Measurements from ENCODE around the gene ADI1.
"Not testable (repeated sequence)": the region's sequence is repeated elsewhere in the genome, so short reads cannot be mapped to it uniquely, and the experiment has no call there.

Gene ADI1

GRCh38 chr2:3454802-3455201 is 64.5 kb downstream of the ADI1 start:
- Histone ChIP-seq H3F3A (ENCODE audit: insufficient read depth) (no peaks in the 10 kb centered on the region), H2AFZ (ENCODE audit: low read depth, low read length, severe bottlenecking) (no peak overlapping the region), H3K36me3 (ENCODE audit: low read length) (no peaks in the 10 kb centered on the region), H3K4me2 (ENCODE audit: low read depth, low read length, poor library complexity, severe bottlenecking) (no peak overlapping the region), H3K9me2 (replicated peaks; ENCODE audit: insufficient read depth, low read length) (no peaks in the 10 kb centered on the region), H4K20me1 (ENCODE audit: low read depth, low read length) (no peaks in the 10 kb centered on the region), H3K9ac (ENCODE audit: low read length) (no peak overlapping the region), H3K27me3 (ENCODE audit: low read length) (no peaks in the 10 kb centered on the region), H3K4me3 (ENCODE audit: insufficient read depth, low read length, poor library complexity, severe bottlenecking) (no peak overlapping the region), H3K9me3 (ENCODE audit: insufficient read depth, low read length) (no peaks in the 10 kb centered on the region), H3K27ac (ENCODE audit: low read depth, low read length) (no peak overlapping the region), H3K79me2 (ENCODE audit: insufficient read depth, low read length) (no peaks in the 10 kb centered on the region)
- no peak for TF ChIP-seq EZH2phosphoT487 (conservative IDR thresholded peaks at IDR 0.05; ENCODE audit: low read length)
- TF ChIP-seq CTCF (IDR thresholded peaks at IDR 0.05; ENCODE audit: insufficient read depth, low read length, poor library complexity, severe bottlenecking): no peak

GRCh38 chr2:3454005-3454404 is 65.3 kb downstream of the ADI1 start:
- H3K36me3 ChIP-seq (ENCODE audit: low read length); H3K4me2 ChIP-seq (ENCODE audit: low read depth, low read length, poor library complexity, severe bottlenecking); H3K27me3 ChIP-seq (ENCODE audit: low read length); H2AFZ ChIP-seq (ENCODE audit: low read depth, low read length, severe bottlenecking); H3K9me2 ChIP-seq (replicated peaks; ENCODE audit: insufficient read depth, low read length); H3F3A ChIP-seq (ENCODE audit: insufficient read depth); H3K79me2 ChIP-seq (ENCODE audit: insufficient read depth, low read length); H3K27ac ChIP-seq (ENCODE audit: low read depth, low read length); H3K9me3 ChIP-seq (ENCODE audit: insufficient read depth, low read length); H4K20me1 ChIP-seq (ENCODE audit: low read depth, low read length); H3K9ac ChIP-seq (ENCODE audit: low read length); H3K4me3 ChIP-seq (ENCODE audit: insufficient read depth, low read length, poor library complexity, severe bottlenecking): not testable (repeated sequence)

GRCh38 chr2:3453190-3453999 is 65.9 kb downstream of the ADI1 start:
- no peak overlapping the region for H3K4me2 ChIP-seq (ENCODE audit: low read depth, low read length, poor library complexity, severe bottlenecking)
- no peak overlapping the region for H3K9ac ChIP-seq (ENCODE audit: low read length)
- H3K4me3 ChIP-seq (ENCODE audit: insufficient read depth, low read length, poor library complexity, severe bottlenecking): no peak overlapping the region
- no peaks in the 10 kb centered on the region for H3K9me3 ChIP-seq (ENCODE audit: insufficient read depth, low read length)
- H3K36me3 ChIP-seq (ENCODE audit: low read length): no peaks in the 10 kb centered on the region
- H3K27ac ChIP-seq (ENCODE audit: low read depth, low read length): no peak overlapping the region
- no peaks in the 10 kb centered on the region for H4K20me1 ChIP-seq (ENCODE audit: low read depth, low read length)
- H3K27me3 ChIP-seq (ENCODE audit: low read length): no peaks in the 10 kb centered on the region
- no peaks in the 10 kb centered on the region for H3F3A ChIP-seq (ENCODE audit: insufficient read depth)
- H2AFZ ChIP-seq (ENCODE audit: low read depth, low read length, severe bottlenecking): no peak overlapping the region
- H3K79me2 ChIP-seq (ENCODE audit: insufficient read depth, low read length): no peaks in the 10 kb centered on the region
- no peak for TF ChIP-seq CTCF (IDR thresholded peaks at IDR 0.05; ENCODE audit: insufficient read depth, low read length, poor library complexity, severe bottlenecking)
- TF ChIP-seq EZH2phosphoT487 (conservative IDR thresholded peaks at IDR 0.05; ENCODE audit: low read length): no peak
- H3K9me2 ChIP-seq (replicated peaks; ENCODE audit: insufficient read depth, low read length): no peaks in the 10 kb centered on the region

GRCh38 chr2:3451926-3452671 is 67.2 kb downstream of the ADI1 start:
- Histone ChIP-seq H3K9me2 (replicated peaks; ENCODE audit: insufficient read depth, low read length) (no peaks in the 10 kb centered on the region), H3K27ac (ENCODE audit: low read depth, low read length) (no peak overlapping the region), H3F3A (ENCODE audit: insufficient read depth) (no peaks in the 10 kb centered on the region), H3K27me3 (ENCODE audit: low read length) (no peaks in the 10 kb centered on the region), H3K36me3 (ENCODE audit: low read length) (no peaks in the 10 kb centered on the region), H3K9me3 (ENCODE audit: insufficient read depth, low read length) (no peaks in the 10 kb centered on the region), H3K4me2 (ENCODE audit: low read depth, low read length, poor library complexity, severe bottlenecking) (no peak overlapping the region), H3K79me2 (ENCODE audit: insufficient read depth, low read length) (no peaks in the 10 kb centered on the region), H3K4me3 (ENCODE audit: insufficient read depth, low read length, poor library complexity, severe bottlenecking) (no peak overlapping the region), H2AFZ (ENCODE audit: low read depth, low read length, severe bottlenecking) (no peak overlapping the region), H3K9ac (ENCODE audit: low read length) (no peak overlapping the region), H4K20me1 (ENCODE audit: low read depth, low read length) (no peaks in the 10 kb centered on the region)
- TF ChIP-seq EZH2phosphoT487 (conservative IDR thresholded peaks at IDR 0.05; ENCODE audit: low read length) (no peak), CTCF (IDR thresholded peaks at IDR 0.05; ENCODE audit: insufficient read depth, low read length, poor library complexity, severe bottlenecking) (no peak)
